Hypothalamus (tissue), 51 donors: ENCODE results near the gene GRXCR1.

Source experiments
- DNase-seq, 51 donors: peaks; one replicate each; lab custom pipeline; 2025; lab: John Stamatoyannopoulos, UW

The GRXCR1 gene

GRCh38 chr4:42892413-42892812 is at the start of gene GRXCR1:
Gene GRXCR1 (plus strand): TSS chr4:42892713. CDS start chr4:42893267, 554 bp downstream.
- DNase-seq: no peak

GRCh38 chr4:42843694-42844093 is 48.8 kb upstream of the GRXCR1 start:
- no peak for DNase-seq

- no peak for DNase-seq
Observed at GRCh38 chr4:42844422-42845070, 48.0 kb upstream of the GRXCR1 start.

- no peak for DNase-seq
Observed at GRCh38 chr4:42845586-42845985, 46.9 kb upstream of the GRXCR1 start.

GRCh38 chr4:42855779-42856178 is 36.7 kb upstream of the GRXCR1 start:
- no peak for DNase-seq

GRCh38 chr4:42865572-42866189 is 26.8 kb upstream of the GRXCR1 start:
- peak in 20 of 51 donors; percentile 1 to 58 (median 12) for DNase-seq

GRCh38 chr4:42871261-42871660 is 21.3 kb upstream of the GRXCR1 start:
- no peak for DNase-seq

- peak in 3 of 51 donors; percentile 1 to 48 (median 3) for DNase-seq
Observed at GRCh38 chr4:42871671-42872290, 20.7 kb upstream of the GRXCR1 start.

- no peak for DNase-seq
Observed at GRCh38 chr4:42878863-42879262, 13.7 kb upstream of the GRXCR1 start.

- no peak for DNase-seq
Observed at GRCh38 chr4:42881253-42881652, 11.3 kb upstream of the GRXCR1 start.

GRCh38 chr4:42891644-42892043 is 869 bp upstream of the GRXCR1 start:
- no peak for DNase-seq

GRCh38 chr4:42895452-42895851 is 2.9 kb downstream of the GRXCR1 start:
- no peak for DNase-seq

GRCh38 chr4:42904986-42905385 is 12.5 kb downstream of the GRXCR1 start:
- peak in 3 of 51 donors; percentile 1 to 7 (median 5) for DNase-seq

- DNase-seq: no peak
Observed at GRCh38 chr4:42905591-42905990, 13.1 kb downstream of the GRXCR1 start.

GRCh38 chr4:42906341-42906740 is 13.8 kb downstream of the GRXCR1 start:
- no peak for DNase-seq

GRCh38 chr4:42906891-42907759 is 14.6 kb downstream of the GRXCR1 start:
- DNase-seq: no peak

GRCh38 chr4:42910459-42910858 is 17.9 kb downstream of the GRXCR1 start:
- DNase-seq: no peak

GRCh38 chr4:42914937-42915336 is 22.4 kb downstream of the GRXCR1 start:
- no peak for DNase-seq

- DNase-seq: no peak
Observed at GRCh38 chr4:42915484-42915883, 23.0 kb downstream of the GRXCR1 start.

- no peak for DNase-seq
Observed at GRCh38 chr4:42917296-42917695, 24.8 kb downstream of the GRXCR1 start.

- no peak for DNase-seq
Observed at GRCh38 chr4:42923431-42923830, 30.9 kb downstream of the GRXCR1 start.
